ENCODE data around the gene ZNF668.
"Not testable (repeated sequence)": the region's sequence is repeated elsewhere in the genome, so short reads cannot be mapped to it uniquely, and the experiment has no call there.

The ZNF668 gene

GRCh38 chr16:31029272-31029671, 44.8 kb downstream of the ZNF668 start:
- TF ChIP-seq, protein P1, sequence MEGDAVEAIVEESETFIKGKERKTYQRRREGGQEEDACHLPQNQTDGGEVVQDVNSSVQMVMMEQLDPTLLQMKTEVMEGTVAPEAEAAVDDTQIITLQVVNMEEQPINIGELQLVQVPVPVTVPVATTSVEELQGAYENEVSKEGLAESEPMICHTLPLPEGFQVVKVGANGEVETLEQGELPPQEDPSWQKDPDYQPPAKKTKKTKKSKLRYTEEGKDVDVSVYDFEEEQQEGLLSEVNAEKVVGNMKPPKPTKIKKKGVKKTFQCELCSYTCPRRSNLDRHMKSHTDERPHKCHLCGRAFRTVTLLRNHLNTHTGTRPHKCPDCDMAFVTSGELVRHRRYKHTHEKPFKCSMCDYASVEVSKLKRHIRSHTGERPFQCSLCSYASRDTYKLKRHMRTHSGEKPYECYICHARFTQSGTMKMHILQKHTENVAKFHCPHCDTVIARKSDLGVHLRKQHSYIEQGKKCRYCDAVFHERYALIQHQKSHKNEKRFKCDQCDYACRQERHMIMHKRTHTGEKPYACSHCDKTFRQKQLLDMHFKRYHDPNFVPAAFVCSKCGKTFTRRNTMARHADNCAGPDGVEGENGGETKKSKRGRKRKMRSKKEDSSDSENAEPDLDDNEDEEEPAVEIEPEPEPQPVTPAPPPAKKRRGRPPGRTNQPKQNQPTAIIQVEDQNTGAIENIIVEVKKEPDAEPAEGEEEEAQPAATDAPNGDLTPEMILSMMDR (IDR thresholded peaks at IDR 0.05; ENCODE audit: low read depth, low read length) = no peak
- DNase-seq (ENCODE audit: low read depth, low spot score) = no peak
- in situ Hi-C loops (cut with HindIII; ENCODE audit: low sequenced_read_pairs) = no loop called here
- H3K4me3 ChIP-seq (ENCODE audit: low read depth, low read length) = no peak overlapping the region

DNA sequence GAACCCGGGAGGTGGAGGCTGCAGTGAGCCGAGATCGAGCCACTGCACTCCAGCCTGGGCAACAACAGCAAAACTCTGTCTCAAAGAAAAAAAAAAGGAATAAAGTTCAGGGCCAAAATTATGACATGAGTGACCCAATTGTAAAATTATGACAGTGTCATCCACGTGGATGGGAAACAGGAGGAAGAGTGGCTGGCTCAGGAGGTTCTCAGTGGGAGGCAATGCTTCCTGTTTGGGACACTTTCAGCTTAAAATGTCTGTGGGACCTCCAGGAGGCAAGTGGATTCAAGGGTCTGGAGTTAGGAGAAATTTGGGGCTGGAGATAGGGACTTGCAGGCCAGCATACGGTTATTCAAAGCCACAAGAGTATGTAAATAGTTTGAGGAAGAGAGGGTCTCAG, 48.7 kb downstream of the ZNF668 start:
- in situ Hi-C loops (cut with HindIII; ENCODE audit: low sequenced_read_pairs) = no loop called here
- TF ChIP-seq, protein P1 (IDR thresholded peaks at IDR 0.05; ENCODE audit: low read depth, low read length) = no peak
- DNase-seq (ENCODE audit: low read depth, low spot score) = no peak
- H3K4me3 ChIP-seq (ENCODE audit: low read depth, low read length) = no peak overlapping the region

GRCh38 chr16:31023627-31024226, 50.3 kb downstream of the ZNF668 start:
- in situ Hi-C loops (cut with HindIII; ENCODE audit: low sequenced_read_pairs) = no loop called here
- TF ChIP-seq, protein P1 (IDR thresholded peaks at IDR 0.05; ENCODE audit: low read depth, low read length) = no peak
- no peak overlapping the region for H3K4me3 ChIP-seq (ENCODE audit: low read depth, low read length)
- no peak for DNase-seq (ENCODE audit: low read depth, low spot score)

DNA sequence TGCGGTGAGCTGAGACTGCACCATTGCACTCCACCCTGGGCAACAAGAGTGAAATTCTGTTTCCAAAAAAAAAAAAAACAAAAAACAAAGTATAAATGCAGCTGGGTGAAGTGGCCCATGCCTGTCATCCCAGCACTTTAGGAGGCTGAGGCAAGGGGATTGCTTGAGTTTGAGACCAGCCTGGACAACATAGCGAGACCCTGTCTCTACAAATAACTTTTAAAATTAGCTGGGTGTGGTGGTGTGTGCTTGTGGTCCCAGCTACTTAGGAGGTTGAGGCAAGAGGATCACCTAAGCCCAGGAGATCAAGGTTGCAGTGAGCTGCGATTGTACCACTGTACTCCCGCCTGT, 50.8 kb downstream of the ZNF668 start:
- no peak for DNase-seq (ENCODE audit: low read depth, low spot score)
- no peak overlapping the region for H3K4me3 ChIP-seq (ENCODE audit: low read depth, low read length)
- TF ChIP-seq, protein P1 (IDR thresholded peaks at IDR 0.05; ENCODE audit: low read depth, low read length) = no peak
- in situ Hi-C loops (cut with HindIII; ENCODE audit: low sequenced_read_pairs) = no loop called here

DNA sequence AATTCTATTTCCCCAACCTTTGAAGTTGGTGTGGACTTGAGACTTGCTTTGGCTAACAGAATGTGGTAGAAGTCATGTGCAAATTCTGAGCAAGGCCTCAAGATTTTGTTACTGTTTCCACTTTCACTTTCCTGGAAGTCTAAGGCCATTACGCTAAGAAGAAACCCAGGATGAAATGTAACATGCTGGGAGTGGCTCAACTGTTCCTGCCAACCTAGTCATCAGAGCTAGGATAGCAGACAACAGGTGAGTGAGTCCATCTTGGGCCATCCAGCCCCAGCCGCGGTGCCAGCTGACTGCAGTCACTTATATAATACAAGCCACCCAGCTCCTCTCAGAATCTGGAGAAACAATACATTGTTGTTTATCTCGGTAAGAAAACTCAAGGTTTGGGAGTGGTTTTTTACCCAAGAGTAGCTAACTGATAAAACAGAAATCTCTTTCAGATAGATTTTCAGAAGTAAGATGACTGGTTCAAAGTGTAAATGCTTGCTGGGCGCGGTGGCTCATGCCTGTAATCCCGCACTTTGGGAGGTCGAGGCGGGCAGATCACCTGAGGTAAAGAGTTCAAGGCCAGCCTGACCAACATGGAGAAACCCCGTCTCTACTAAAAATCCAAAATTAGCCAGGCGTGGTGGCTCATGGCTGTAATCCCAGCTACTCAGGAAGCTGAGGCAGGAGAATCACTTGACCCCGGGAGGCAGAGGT, 51.3 kb downstream of the ZNF668 start:
- TF ChIP-seq, protein P1 (IDR thresholded peaks at IDR 0.05; ENCODE audit: low read depth, low read length) = no peak
- in situ Hi-C loops (cut with HindIII; ENCODE audit: low sequenced_read_pairs) = no loop called here
- no peak for DNase-seq (ENCODE audit: low read depth, low spot score)

GRCh38 chr16:31020536-31020935, 53.5 kb downstream of the ZNF668 start:
- TF ChIP-seq, protein P1 (IDR thresholded peaks at IDR 0.05; ENCODE audit: low read depth, low read length) = no peak
- no peak overlapping the region for H3K4me3 ChIP-seq (ENCODE audit: low read depth, low read length)
- no peak for DNase-seq (ENCODE audit: low read depth, low spot score)
- in situ Hi-C loops (cut with HindIII; ENCODE audit: low sequenced_read_pairs) = no loop called here

More for the DNA sequence above, 51.3 kb downstream of the ZNF668 start:
- no peak overlapping the region for H3K4me3 ChIP-seq (ENCODE audit: low read depth, low read length)

DNA sequence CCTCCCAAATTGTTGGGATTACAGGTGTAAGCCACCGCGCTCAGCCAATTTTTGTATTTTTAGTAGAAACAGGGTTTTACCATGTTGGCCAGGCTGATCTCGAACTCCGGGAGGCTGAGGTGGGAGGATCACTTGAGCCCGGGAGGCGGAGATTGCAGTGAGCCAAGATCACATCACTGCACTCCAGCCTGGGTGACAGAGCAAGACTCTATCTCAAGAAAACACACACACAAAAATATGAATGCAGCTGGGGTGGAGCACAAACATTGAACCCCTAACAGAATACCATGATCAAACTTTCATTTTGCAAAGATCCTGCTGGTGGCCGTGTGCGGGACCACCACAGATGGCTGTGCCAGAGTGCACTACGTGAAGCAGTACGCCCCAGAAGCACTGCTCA, 56.3 kb downstream of the ZNF668 start:
- in situ Hi-C loops (cut with HindIII; ENCODE audit: low sequenced_read_pairs); H3K4me3 ChIP-seq (ENCODE audit: low read depth, low read length); DNase-seq (ENCODE audit: low read depth, low spot score): not testable (repeated sequence)

Data from astrocyte of the spinal cord (primary cell).